NCI-H748 treated with DMSO at 0.1 percent for 48 hours (cell line): Measurements from ENCODE around the gene USH2A.

Experiments used
- DNase-seq: peaks from one replicate; lab custom pipeline; 2025; lab: John Stamatoyannopoulos, UW

Gene USH2A

GRCh38 chr1:215710036-215710898, 713.0 kb downstream of the USH2A start:
- DNase-seq = peak; percentile 62

- no peak for DNase-seq
These were observed 719.0 kb downstream of the USH2A start for GRCh38 chr1:215704089-215704860.

- DNase-seq = peak; percentile 28
These were observed 741.0 kb downstream of the USH2A start for GRCh38 chr1:215682232-215682631.

- no peak for DNase-seq
These were observed 742.2 kb downstream of the USH2A start for GRCh38 chr1:215681041-215681440.

GRCh38 chr1:215679231-215679630, 744.0 kb downstream of the USH2A start:
- no peak for DNase-seq

- DNase-seq = no peak
These were observed 746.1 kb downstream of the USH2A start for GRCh38 chr1:215677112-215677511.

- no peak for DNase-seq
These were observed 749.3 kb downstream of the USH2A start for GRCh38 chr1:215673943-215674342.

- DNase-seq = no peak
These were observed 750.8 kb downstream of the USH2A start for GRCh38 chr1:215672482-215672881.

GRCh38 chr1:215669806-215670491, 753.3 kb downstream of the USH2A start:
- DNase-seq = no peak

GRCh38 chr1:215667761-215668160, 755.5 kb downstream of the USH2A start:
- DNase-seq = no peak

GRCh38 chr1:215665215-215665614, 758.0 kb downstream of the USH2A start:
- DNase-seq = no peak

GRCh38 chr1:215661033-215661432, 762.2 kb downstream of the USH2A start:
- DNase-seq = no peak

GRCh38 chr1:215660259-215660658, 763.0 kb downstream of the USH2A start:
- no peak for DNase-seq

GRCh38 chr1:215657047-215657446, 766.2 kb downstream of the USH2A start:
- DNase-seq = no peak

- no peak for DNase-seq
These were observed 770.9 kb downstream of the USH2A start for GRCh38 chr1:215652371-215652770.

GRCh38 chr1:215651867-215652266, 771.4 kb downstream of the USH2A start:
- no peak for DNase-seq

GRCh38 chr1:215650446-215651149, 772.6 kb downstream of the USH2A start:
- DNase-seq = no peak

GRCh38 chr1:215648957-215649356, 774.3 kb downstream of the USH2A start:
- no peak for DNase-seq

- DNase-seq = no peak
These were observed 775.5 kb downstream of the USH2A start for GRCh38 chr1:215647738-215648137.

- DNase-seq = no peak
These were observed 777.4 kb downstream of the USH2A start for GRCh38 chr1:215645861-215646260.

GRCh38 chr1:215645182-215645581, 778.1 kb downstream of the USH2A start:
- no peak for DNase-seq
